LNCaP clone FGC (cell line): Measurements from ENCODE around the gene KLC1.

Source experiments
- DNase-seq: peaks from one replicate; pipeline ENCODE4 v3.0.0-alpha.2; 2011; ENCODE audit warnings: low read depth
- H3K4me3 ChIP-seq: 2 replicates; pipeline ENCODE4 v1.5.1; 2011; ENCODE audit warnings: mild to moderate bottlenecking, low read depth, low read length, control low read depth
- TF ChIP-seq, protein P1 (sequence below): IDR thresholded peaks from 2 replicates; pipeline ENCODE4 v1.5.1; 2012; ENCODE audit warnings: mild to moderate bottlenecking; ENCODE audit not compliant: control insufficient read depth, insufficient read depth; ENCODE audit errors: extremely low read depth

Gene KLC1

DNA sequence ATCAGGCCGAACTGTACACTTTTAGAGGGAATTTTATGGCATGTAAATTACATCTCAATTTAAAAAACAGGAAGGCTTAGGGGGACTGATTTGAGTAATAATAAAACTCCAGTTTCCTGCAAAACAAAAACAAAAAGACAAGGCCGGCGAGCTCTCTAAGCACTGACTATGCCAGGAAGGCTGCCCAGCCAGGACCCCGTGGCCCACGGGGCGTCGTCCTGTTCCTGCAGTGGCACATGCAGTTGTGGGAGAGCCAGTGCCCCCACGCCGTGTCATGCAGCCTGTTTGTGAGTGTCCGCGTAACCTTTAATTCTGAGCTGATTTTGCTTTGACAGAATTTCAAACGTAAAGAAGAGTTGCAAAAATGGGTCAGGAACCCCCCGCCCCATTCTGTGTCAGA lies 75.7 kb downstream of the KLC1 start:
- H3K4me3 ChIP-seq: no peak overlapping the region
- TF ChIP-seq, protein P1, sequence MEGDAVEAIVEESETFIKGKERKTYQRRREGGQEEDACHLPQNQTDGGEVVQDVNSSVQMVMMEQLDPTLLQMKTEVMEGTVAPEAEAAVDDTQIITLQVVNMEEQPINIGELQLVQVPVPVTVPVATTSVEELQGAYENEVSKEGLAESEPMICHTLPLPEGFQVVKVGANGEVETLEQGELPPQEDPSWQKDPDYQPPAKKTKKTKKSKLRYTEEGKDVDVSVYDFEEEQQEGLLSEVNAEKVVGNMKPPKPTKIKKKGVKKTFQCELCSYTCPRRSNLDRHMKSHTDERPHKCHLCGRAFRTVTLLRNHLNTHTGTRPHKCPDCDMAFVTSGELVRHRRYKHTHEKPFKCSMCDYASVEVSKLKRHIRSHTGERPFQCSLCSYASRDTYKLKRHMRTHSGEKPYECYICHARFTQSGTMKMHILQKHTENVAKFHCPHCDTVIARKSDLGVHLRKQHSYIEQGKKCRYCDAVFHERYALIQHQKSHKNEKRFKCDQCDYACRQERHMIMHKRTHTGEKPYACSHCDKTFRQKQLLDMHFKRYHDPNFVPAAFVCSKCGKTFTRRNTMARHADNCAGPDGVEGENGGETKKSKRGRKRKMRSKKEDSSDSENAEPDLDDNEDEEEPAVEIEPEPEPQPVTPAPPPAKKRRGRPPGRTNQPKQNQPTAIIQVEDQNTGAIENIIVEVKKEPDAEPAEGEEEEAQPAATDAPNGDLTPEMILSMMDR: no peak
- no peak for DNase-seq

GRCh38 chr14:103705118-103705503 lies 76.1 kb downstream of the KLC1 start:
- H3K4me3 ChIP-seq: no peak overlapping the region
- TF ChIP-seq, protein P1: no peak
- DNase-seq: no peak

DNA sequence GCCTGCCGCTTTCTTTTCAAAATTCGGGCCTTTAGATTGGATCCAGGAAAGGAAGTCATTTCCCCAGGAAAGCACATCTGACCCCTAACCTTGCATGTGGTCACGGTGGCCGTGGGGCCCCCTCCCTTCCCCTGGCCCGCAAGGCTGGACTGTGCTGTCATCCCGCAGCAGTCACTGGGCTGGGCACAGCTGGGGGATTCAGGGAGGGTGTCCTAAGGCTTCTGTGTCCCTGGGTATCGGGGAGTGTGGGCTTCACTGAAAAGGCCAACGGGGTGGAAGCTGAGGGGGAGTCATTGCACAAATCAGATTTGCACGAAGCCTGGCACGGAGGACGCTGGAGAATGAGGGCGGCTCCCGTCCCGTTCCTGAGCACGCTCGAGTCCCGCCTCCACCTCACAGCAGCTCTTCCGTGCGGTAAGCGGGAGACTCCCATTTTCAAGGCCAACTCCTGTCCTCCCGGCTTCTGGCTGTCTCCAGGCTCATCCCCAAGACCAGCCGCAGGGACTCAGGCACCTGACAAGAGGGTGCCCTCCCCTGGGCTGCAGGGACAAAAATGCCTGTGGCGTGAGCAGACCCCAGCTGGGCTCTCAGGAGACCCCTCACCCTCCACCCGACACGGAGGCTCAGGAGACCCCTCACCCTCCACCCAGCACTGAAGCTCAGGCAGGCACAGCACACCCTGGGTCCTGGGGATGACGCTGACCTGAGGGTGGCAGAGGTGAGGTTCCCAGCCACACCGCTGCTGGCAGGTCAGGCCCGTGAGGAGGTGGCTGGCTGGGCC lies 76.7 kb downstream of the KLC1 start:
- TF ChIP-seq, protein P1: no peak

GRCh38 chr14:103706551-103707328 lies 77.7 kb downstream of the KLC1 start:
- TF ChIP-seq, protein P1: no peak
- DNase-seq: no peak
- H3K4me3 ChIP-seq: no peak overlapping the region

More for the DNA sequence above, 76.7 kb downstream of the KLC1 start:
- no peak for DNase-seq
- no peak overlapping the region for H3K4me3 ChIP-seq

GRCh38 chr14:103707329-103708263 lies 78.6 kb downstream of the KLC1 start:
- no peak overlapping the region for H3K4me3 ChIP-seq
- DNase-seq: no peak

GRCh38 chr14:103708750-103709187 lies 79.8 kb downstream of the KLC1 start:
- DNase-seq: peak; percentile 60
- TF ChIP-seq, protein P1: 0 out of 2 replicates have a peak, but pooled peaks have one; percentile 11
- H3K4me3 ChIP-seq: no peak overlapping the region

More at GRCh38 chr14:103707329-103708263, 78.6 kb downstream of the KLC1 start:
- TF ChIP-seq, protein P1: no peak
